NCI-H1417 treated with DMSO at 0.1 percent for 48 hours (cell line): ENCODE measurements around the gene ACAT1.
"Not testable (repeated sequence)": the region's sequence is repeated elsewhere in the genome, so short reads cannot be mapped to it uniquely, and the experiment has no call there.

Source experiments
- DNase-seq: peaks from one replicate; lab custom pipeline; 2025; lab: John Stamatoyannopoulos, UW

Gene ACAT1

GRCh38 chr11:108121274-108122155 is at the start of gene ACAT1:
ACAT1 (plus strand) TSS chr11:108121567; CDS start chr11:108121607, 40 bp downstream.
- peak; percentile 64 for DNase-seq

GRCh38 chr11:108084811-108085210 is 36.6 kb upstream of the ACAT1 start:
- DNase-seq: no peak

- no peak for DNase-seq
Measured at GRCh38 chr11:108085672-108086071, 35.7 kb upstream of the ACAT1 start.

- DNase-seq: no peak
Measured at GRCh38 chr11:108092134-108092533, 29.2 kb upstream of the ACAT1 start.

- no peak for DNase-seq
Measured at GRCh38 chr11:108093128-108093904, 28.1 kb upstream of the ACAT1 start.

GRCh38 chr11:108097179-108097578 is 24.2 kb upstream of the ACAT1 start:
- no peak for DNase-seq

- no peak for DNase-seq
Measured at GRCh38 chr11:108101090-108101775, 20.1 kb upstream of the ACAT1 start.

GRCh38 chr11:108111126-108111525 is 10.2 kb upstream of the ACAT1 start:
- no peak for DNase-seq

- no peak for DNase-seq
Measured at GRCh38 chr11:108112057-108112456, 9.3 kb upstream of the ACAT1 start.

- DNase-seq: no peak
Measured at GRCh38 chr11:108115500-108116140, 5.7 kb upstream of the ACAT1 start.

GRCh38 chr11:108117746-108118371 is 3.5 kb upstream of the ACAT1 start:
- DNase-seq: no peak

- not testable (repeated sequence) for DNase-seq
Measured at GRCh38 chr11:108120936-108121273, 462 bp upstream of the ACAT1 start.

- DNase-seq: no peak
Measured at GRCh38 chr11:108122166-108122628, 830 bp downstream of the ACAT1 start.

GRCh38 chr11:108125096-108125495 is 3.7 kb downstream of the ACAT1 start:
- no peak for DNase-seq

GRCh38 chr11:108128772-108129171 is 7.4 kb downstream of the ACAT1 start:
- no peak for DNase-seq

- no peak for DNase-seq
Measured at GRCh38 chr11:108131993-108132392, 10.6 kb downstream of the ACAT1 start.

- not testable (repeated sequence) for DNase-seq
Measured at GRCh38 chr11:108132993-108133538, 11.7 kb downstream of the ACAT1 start.

- no peak for DNase-seq
Measured at GRCh38 chr11:108135845-108136544, 14.6 kb downstream of the ACAT1 start.

GRCh38 chr11:108137212-108137611 is 15.8 kb downstream of the ACAT1 start:
- no peak for DNase-seq

- no peak for DNase-seq
Measured at GRCh38 chr11:108142304-108142703, 20.9 kb downstream of the ACAT1 start.

GRCh38 chr11:108144615-108145014 is 23.2 kb downstream of the ACAT1 start:
- DNase-seq: no peak
